Measurements from ENCODE around the gene TECR.
"Not testable (repeated sequence)": the region's sequence is repeated elsewhere in the genome, so short reads cannot be mapped to it uniquely, and the experiment has no call there.

TECR gene

DNA sequence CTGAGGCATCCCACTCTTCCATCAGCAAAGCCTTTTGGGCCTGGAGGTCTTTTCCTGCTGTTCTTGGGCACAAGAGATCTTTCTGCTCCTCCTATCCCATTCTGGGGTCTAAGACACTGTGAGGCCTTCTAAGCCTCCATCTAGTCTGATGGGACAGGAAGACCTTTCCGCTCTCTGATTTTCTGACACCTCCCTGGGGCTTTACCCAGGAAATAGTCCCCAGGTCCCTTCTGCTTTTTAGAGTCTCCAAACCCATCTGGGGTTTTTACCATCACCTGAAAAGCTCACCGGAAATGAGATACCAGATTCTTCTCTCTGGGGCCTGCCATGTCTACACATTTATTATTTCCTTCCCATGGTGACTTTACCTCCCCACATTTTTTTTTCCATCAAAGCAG lies 74.6 kb downstream of the TECR start:
- no peak overlapping the region for H3K4me3 ChIP-seq (ENCODE audit: low read depth, low read length)
- TF ChIP-seq, protein P1, sequence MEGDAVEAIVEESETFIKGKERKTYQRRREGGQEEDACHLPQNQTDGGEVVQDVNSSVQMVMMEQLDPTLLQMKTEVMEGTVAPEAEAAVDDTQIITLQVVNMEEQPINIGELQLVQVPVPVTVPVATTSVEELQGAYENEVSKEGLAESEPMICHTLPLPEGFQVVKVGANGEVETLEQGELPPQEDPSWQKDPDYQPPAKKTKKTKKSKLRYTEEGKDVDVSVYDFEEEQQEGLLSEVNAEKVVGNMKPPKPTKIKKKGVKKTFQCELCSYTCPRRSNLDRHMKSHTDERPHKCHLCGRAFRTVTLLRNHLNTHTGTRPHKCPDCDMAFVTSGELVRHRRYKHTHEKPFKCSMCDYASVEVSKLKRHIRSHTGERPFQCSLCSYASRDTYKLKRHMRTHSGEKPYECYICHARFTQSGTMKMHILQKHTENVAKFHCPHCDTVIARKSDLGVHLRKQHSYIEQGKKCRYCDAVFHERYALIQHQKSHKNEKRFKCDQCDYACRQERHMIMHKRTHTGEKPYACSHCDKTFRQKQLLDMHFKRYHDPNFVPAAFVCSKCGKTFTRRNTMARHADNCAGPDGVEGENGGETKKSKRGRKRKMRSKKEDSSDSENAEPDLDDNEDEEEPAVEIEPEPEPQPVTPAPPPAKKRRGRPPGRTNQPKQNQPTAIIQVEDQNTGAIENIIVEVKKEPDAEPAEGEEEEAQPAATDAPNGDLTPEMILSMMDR (IDR thresholded peaks at IDR 0.05; ENCODE audit: low read depth, low read length), result no peak
- no peak for TF ChIP-seq POLR2A (IDR thresholded peaks at IDR 0.05; ENCODE audit: extremely low read depth, insufficient read length)
- no peak for DNase-seq (ENCODE audit: low read depth)

DNA sequence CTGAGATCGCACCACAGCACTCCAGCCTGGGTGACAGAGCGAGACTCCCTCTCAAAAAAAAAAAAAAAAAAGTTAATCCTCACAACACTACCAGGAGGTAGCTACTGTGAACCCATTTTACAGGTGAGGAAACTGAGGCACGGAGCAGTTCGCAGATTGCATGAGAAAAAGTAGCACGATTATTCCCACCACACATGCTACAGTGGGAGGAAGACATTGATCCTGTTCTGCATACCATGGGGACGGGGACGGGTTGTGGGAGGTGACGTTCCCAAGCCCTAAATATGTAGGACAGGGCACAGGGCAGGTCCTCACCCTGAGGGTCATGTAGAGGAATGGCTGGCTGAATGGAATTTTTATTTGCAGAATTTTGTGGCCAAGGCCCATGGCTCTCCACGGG lies 77.2 kb downstream of the TECR start:
- TF ChIP-seq, protein P1 (IDR thresholded peaks at IDR 0.05; ENCODE audit: low read depth, low read length), result no peak
- TF ChIP-seq MYC (IDR thresholded peaks at IDR 0.05; ENCODE audit: low read depth, low read length) (no peak), POLR2A (IDR thresholded peaks at IDR 0.05; ENCODE audit: extremely low read depth, insufficient read length) (no peak)
- TF ChIP-seq, protein P2, sequence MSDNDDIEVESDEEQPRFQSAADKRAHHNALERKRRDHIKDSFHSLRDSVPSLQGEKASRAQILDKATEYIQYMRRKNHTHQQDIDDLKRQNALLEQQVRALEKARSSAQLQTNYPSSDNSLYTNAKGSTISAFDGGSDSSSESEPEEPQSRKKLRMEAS (IDR thresholded peaks at IDR 0.05; ENCODE audit: low read depth, low read length), result no peak

DNA sequence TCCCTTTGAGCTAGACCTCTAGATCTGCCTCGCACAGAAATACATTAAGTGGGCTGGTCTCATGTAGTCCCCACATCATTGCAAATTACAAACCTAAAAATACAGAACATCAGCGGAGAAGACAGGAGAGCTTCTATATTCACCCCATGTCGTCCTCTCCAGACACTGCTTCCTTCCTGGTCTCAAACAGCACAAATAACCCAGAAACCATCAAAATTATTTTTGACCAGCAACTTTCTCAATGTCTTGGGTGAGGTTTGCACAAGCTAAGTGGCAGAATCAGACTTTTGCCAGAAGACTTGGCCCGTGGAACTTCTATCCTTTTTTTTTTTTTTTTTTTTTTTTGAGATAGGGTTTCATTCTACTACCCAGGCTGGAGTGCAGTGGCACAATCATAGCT lies 81.7 kb downstream of the TECR start:
- TF ChIP-seq MYC (IDR thresholded peaks at IDR 0.05; ENCODE audit: low read depth, low read length), result no peak
- TF ChIP-seq, protein P1 (IDR thresholded peaks at IDR 0.05; ENCODE audit: low read depth, low read length), result no peak
- no peak overlapping the region for H3K4me3 ChIP-seq (ENCODE audit: low read depth, low read length)
- no peak for DNase-seq (ENCODE audit: low read depth)

More for the DNA sequence above, 77.2 kb downstream of the TECR start:
- no peak overlapping the region for H3K4me3 ChIP-seq (ENCODE audit: low read depth, low read length)
- DNase-seq (ENCODE audit: low read depth), result no peak

DNA sequence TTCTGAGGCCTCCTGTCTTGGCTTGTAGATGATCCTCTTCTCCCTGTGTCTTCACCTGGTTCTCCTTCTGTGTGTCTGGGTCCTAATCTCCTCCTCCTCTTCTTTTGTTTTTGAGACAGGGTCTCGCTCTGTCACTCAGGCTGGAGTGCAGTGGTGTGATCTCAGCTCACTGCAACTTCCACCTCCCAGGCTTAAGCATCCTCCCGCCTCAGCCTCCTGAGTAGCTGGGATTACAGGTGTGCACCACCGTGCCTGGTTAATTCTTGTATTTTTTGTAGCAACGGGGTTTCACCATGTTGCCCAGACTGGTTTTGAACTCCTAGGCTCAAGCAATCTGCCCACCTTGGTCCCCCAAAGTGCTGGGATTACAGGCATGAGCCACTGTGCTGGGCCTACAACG lies 82.8 kb downstream of the TECR start:
- not testable (repeated sequence) for DNase-seq (ENCODE audit: low read depth); H3K4me3 ChIP-seq (ENCODE audit: low read depth, low read length)

GRCh38 chr19:14612657-14613056 lies 83.3 kb downstream of the TECR start:
- TF ChIP-seq, protein P2 (IDR thresholded peaks at IDR 0.05; ENCODE audit: low read depth, low read length), result no peak
- TF ChIP-seq, protein P1 (IDR thresholded peaks at IDR 0.05; ENCODE audit: low read depth, low read length), result no peak
- TF ChIP-seq POLR2A (IDR thresholded peaks at IDR 0.05; ENCODE audit: extremely low read depth, insufficient read length), result no peak
- no peak for TF ChIP-seq MYC (IDR thresholded peaks at IDR 0.05; ENCODE audit: low read depth, low read length)
- H3K4me3 ChIP-seq (ENCODE audit: low read depth, low read length), result no peak overlapping the region
- no peak for DNase-seq (ENCODE audit: low read depth)

DNA sequence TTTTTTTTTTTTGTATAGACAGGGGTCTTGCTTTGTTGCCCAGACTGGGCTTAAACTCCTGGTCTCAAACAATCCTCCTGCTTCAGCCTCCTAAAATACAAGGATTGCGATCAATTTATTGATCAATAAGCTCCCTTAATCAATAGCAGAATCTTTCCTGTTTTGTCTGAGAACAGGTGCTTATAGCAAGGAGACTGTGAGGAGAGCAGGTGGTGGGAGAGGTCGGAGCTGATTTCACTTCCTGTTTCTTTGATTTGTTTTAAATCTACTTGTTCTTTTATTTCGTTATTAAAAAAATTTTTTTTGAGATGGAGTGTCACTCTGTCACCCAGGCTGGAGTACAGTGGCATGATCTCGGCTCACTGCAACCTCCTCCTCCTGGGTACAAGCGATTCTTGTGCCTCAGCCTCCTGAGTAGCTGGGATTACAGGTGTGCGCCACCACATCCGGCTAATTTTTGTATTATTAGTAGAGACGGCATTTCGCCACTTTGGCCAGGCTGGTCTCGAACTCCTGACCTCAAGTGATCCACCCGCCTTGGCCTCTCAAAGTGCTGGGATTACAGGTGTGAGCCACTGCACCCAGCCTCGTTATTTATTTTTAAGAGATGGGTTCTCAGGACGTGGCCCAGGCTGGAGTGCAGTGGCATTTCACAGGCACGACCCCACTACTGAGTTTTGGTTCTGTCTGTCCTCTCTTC lies 84.2 kb downstream of the TECR start:
- not testable (repeated sequence) for DNase-seq (ENCODE audit: low read depth); H3K4me3 ChIP-seq (ENCODE audit: low read depth, low read length)

GRCh38 chr19:14614099-14614412 lies 84.7 kb downstream of the TECR start:
- DNase-seq (ENCODE audit: low read depth), result peak; percentile 95
- TF ChIP-seq POLR2A (IDR thresholded peaks at IDR 0.05; ENCODE audit: extremely low read depth, insufficient read length) (no peak), MYC (IDR thresholded peaks at IDR 0.05; ENCODE audit: low read depth, low read length) (no peak)
- TF ChIP-seq, protein P1 (IDR thresholded peaks at IDR 0.05; ENCODE audit: low read depth, low read length), result no peak
- TF ChIP-seq, protein P2 (IDR thresholded peaks at IDR 0.05; ENCODE audit: low read depth, low read length), result no peak
- no peak overlapping the region for H3K4me3 ChIP-seq (ENCODE audit: low read depth, low read length)
